HepG2 (cell line): ENCODE measurements around the gene TUT1. TPM values are rescaled to one million over a fixed set of nuclear protein-coding genes. Genes with fewer than 3 reads are reported as not detected.

Source experiments
- DMTF1 ChIP-seq: sonication (generic); formaldehyde crosslinking; IDR thresholded peaks from 2 replicates; pipeline ENCODE4 v1.4.0; 2020; ENCODE audit warnings: mild to moderate bottlenecking, missing genetic modification reagents
- HIVEP1 ChIP-seq: sonication (generic); formaldehyde crosslinking; IDR thresholded peaks from 2 replicates; pipeline ENCODE4 v1.4.0; 2020; ENCODE audit warnings: mild to moderate bottlenecking, missing genetic modification reagents
- LCORL ChIP-seq, 2 experiments: fragments of 450-650 bp in 1 of 2; sonication (generic) in 1 of 2; formaldehyde crosslinking in 1 of 2; IDR thresholded peaks; 2 replicates each; pipeline versions ENCODE4 v1.5.0 to v1.6.1; 2017 to 2020; ENCODE audit warnings: antibody characterized with exemption in 1 of 2, missing genetic modification reagents in 1 of 2
- NR0B2 ChIP-seq: sonication (generic); formaldehyde crosslinking; IDR thresholded peaks from 2 replicates; pipeline ENCODE4 v1.4.0; 2020; ENCODE audit warnings: mild to moderate bottlenecking, missing genetic modification reagents
- RNF2 ChIP-seq: fragments of 450-650 bp; conservative IDR thresholded peaks from 2 replicates; pipeline ENCODE4 v1.6.1; 2016; ENCODE audit warnings: low read depth
- TBL1XR1 ChIP-seq: fragments of 150-350 bp; IDR thresholded peaks from 2 replicates; pipeline ENCODE4 v1.6.1; 2014; ENCODE audit warnings: borderline replicate concordance, low read length; ENCODE audit not compliant: partially characterized antibody
- ZHX1 ChIP-seq: sonication (generic); formaldehyde crosslinking; IDR thresholded peaks from 2 replicates; pipeline ENCODE4 v1.8.1; 2022; ENCODE audit warnings: low read depth, mild to moderate bottlenecking, missing genetic modification reagents
- ZMYM3 ChIP-seq: sonication (generic); formaldehyde crosslinking; IDR thresholded peaks from 2 replicates; pipeline ENCODE4 v1.5.1; 2020; ENCODE audit warnings: mild to moderate bottlenecking, missing genetic modification reagents
- ZNF224 ChIP-seq: sonication (generic); formaldehyde crosslinking; IDR thresholded peaks from 2 replicates; pipeline ENCODE4 v1.5.0; 2020; ENCODE audit warnings: mild to moderate bottlenecking, missing genetic modification reagents
- ZNF263 ChIP-seq: sonication (generic); formaldehyde crosslinking; IDR thresholded peaks from 2 replicates; pipeline ENCODE4 v1.4.0; 2020; ENCODE audit warnings: missing genetic modification reagents
- ZNF292 ChIP-seq: sonication (generic); formaldehyde crosslinking; IDR thresholded peaks from 2 replicates; pipeline ENCODE4 v1.8.1; 2022; ENCODE audit warnings: mild to moderate bottlenecking, low read depth, missing genetic modification reagents, borderline replicate concordance
- ZNF414 ChIP-seq: sonication (generic); formaldehyde crosslinking; IDR thresholded peaks from 2 replicates; pipeline ENCODE4 v1.5.0; 2020; ENCODE audit warnings: missing genetic modification reagents
- ZNF543 ChIP-seq: sonication (generic); formaldehyde crosslinking; IDR thresholded peaks from 2 replicates; pipeline ENCODE4 v1.4.0; 2020; ENCODE audit warnings: mild to moderate bottlenecking, missing genetic modification reagents
- ZNF580 ChIP-seq: IDR thresholded peaks from 2 replicates; pipeline ENCODE4 v1.6.1; 2016; ENCODE audit warnings: low read depth, borderline replicate concordance
- ZNF7 ChIP-seq: IDR thresholded peaks from 2 replicates; pipeline ENCODE4 v1.6.1; 2016; ENCODE audit warnings: missing biosample characterization, missing genetic modification reagents
- ZNF770 ChIP-seq: sonication (generic); formaldehyde crosslinking; IDR thresholded peaks from 2 replicates; pipeline ENCODE4 v1.5.0; 2020; ENCODE audit warnings: mild to moderate bottlenecking, missing genetic modification reagents
- ZNF775 ChIP-seq: sonication (generic); formaldehyde crosslinking; IDR thresholded peaks from 2 replicates; pipeline ENCODE4 v1.4.0; 2020; ENCODE audit warnings: missing genetic modification reagents, mild to moderate bottlenecking, moderate library complexity, borderline replicate concordance
- ZNF792 ChIP-seq: IDR thresholded peaks from 2 replicates; pipeline ENCODE4 v1.6.1; 2016
- ZSCAN20 ChIP-seq: sonication (generic); formaldehyde crosslinking; IDR thresholded peaks from 2 replicates; pipeline ENCODE4 v1.4.0; 2020; ENCODE audit warnings: missing genetic modification reagents, mild to moderate bottlenecking, borderline replicate concordance
- polyA plus RNA-seq, 8 experiments: library from polyadenylated mRNA; depleted of rRNA in 3 of 8; stranded (reverse) in 7 of 8; unstranded in 1 of 8; fragments of >200 nt; fragmentation: Illumina TruSeq in 4 of 8; extraction: Trizol in 4 of 8; gene quantifications; 2 replicates each; pipeline versions ENCODE4 v1.2.1 to v1.2.3, GENCODE V29; 2011 to 2016; ENCODE audit warnings: low read depth in 4 of 8, missing spikeins in 1 of 8, mixed read lengths in 1 of 8; ENCODE audit not compliant: insufficient read depth in 1 of 8
- total RNA-seq, 5 experiments: library from RNA; depleted of rRNA; stranded (reverse); fragments of >200 nt; fragmentation: Illumina TruSeq; extraction: Trizol; gene quantifications; 2 replicates each; pipeline ENCODE4 v1.2.3, GENCODE V29; 2016; ENCODE audit warnings: low read depth in 1 of 5

Gene TUT1
- total and polyA plus RNA-seq, 2 of the 13 experiments (the other 11 are each of a cell fraction or from before 2014, with no cell fraction given) = 9.7 to 14.3 TPM

GRCh38 chr11:62621567-62622470 is 30.5 kb upstream of the TUT1 start, which contains the start of gene B3GAT3 (continued):
- TF ChIP-seq ZHX1 (CRISPR knock-in tag) = no peak
- TF ChIP-seq ZNF7 = no peak
- TF ChIP-seq ZNF770 (CRISPR knock-in tag) = peak; percentile 9; the same call in 1 of the 2 replicates
- no peak for TF ChIP-seq DMTF1 (CRISPR knock-in tag)
- no peak for TF ChIP-seq ZNF775 (CRISPR knock-in tag)
- peak; percentile 90 for TF ChIP-seq ZNF580
- TF ChIP-seq RNF2 = 0 out of 2 replicates have a peak, but pooled peaks have one; percentile 64
- peak; percentile 44 for TF ChIP-seq ZNF263 (CRISPR knock-in tag)
- TF ChIP-seq NR0B2 (CRISPR knock-in tag) = peak; percentile 95; the same call in 1 of the 2 replicates
- 0 out of 2 replicates have a peak, but pooled peaks have one; percentile 14 for TF ChIP-seq ZMYM3
- TF ChIP-seq LCORL (IDR thresholded peaks at IDR 0.05) = no peak
- peak; percentile 85 for TF ChIP-seq LCORL (CRISPR knock-in tag; IDR thresholded peaks at IDR 0.05)
- peak; percentile 60; the same call in 1 of the 2 replicates for TF ChIP-seq ZNF543 (CRISPR knock-in tag)
- TF ChIP-seq TBL1XR1 = no peak
- TF ChIP-seq ZNF292 (CRISPR knock-in tag) = 0 out of 2 replicates have a peak, but pooled peaks have one; percentile 21
- TF ChIP-seq ZNF792 (CRISPR knock-in tag) = peak; percentile 83
- TF ChIP-seq ZSCAN20 (CRISPR knock-in tag) = peak; percentile 73; the same call in 1 of the 2 replicates
- TF ChIP-seq ZNF414 (CRISPR knock-in tag) = peak; percentile 74; the same call in 1 of the 2 replicates
- peak; percentile 90 for TF ChIP-seq HIVEP1 (CRISPR knock-in tag)
- peak; percentile 82; the same call in 1 of the 2 replicates for TF ChIP-seq ZNF224 (CRISPR knock-in tag)
